PC-3 (cell line): Measurements from ENCODE around the gene ZNF143.

ENCODE experiments used
- EZH2 ChIP-seq: fragments of 300-600 bp; sonication (generic); IDR thresholded peaks from one replicate; pipeline ENCODE4 v1.6.1; 2017; ENCODE audit warnings: antibody characterized with exemption, mild to moderate bottlenecking, low read length; ENCODE audit not compliant: unreplicated experiment
- EZH2phosphoT487 ChIP-seq: fragments of 300-600 bp; sonication (generic); IDR thresholded peaks from 2 replicates; pipeline ENCODE4 v1.6.1; 2018; ENCODE audit warnings: mild to moderate bottlenecking, antibody characterized with exemption, low read length, borderline replicate concordance
- TF ChIP-seq, protein P1 (sequence below): fragments of 300-600 bp; sonication (generic); conservative IDR thresholded peaks from 2 replicates; pipeline ENCODE4 v1.5.1; 2017; ENCODE audit warnings: antibody characterized with exemption, low read depth, mild to moderate bottlenecking, low read length

DNA sequence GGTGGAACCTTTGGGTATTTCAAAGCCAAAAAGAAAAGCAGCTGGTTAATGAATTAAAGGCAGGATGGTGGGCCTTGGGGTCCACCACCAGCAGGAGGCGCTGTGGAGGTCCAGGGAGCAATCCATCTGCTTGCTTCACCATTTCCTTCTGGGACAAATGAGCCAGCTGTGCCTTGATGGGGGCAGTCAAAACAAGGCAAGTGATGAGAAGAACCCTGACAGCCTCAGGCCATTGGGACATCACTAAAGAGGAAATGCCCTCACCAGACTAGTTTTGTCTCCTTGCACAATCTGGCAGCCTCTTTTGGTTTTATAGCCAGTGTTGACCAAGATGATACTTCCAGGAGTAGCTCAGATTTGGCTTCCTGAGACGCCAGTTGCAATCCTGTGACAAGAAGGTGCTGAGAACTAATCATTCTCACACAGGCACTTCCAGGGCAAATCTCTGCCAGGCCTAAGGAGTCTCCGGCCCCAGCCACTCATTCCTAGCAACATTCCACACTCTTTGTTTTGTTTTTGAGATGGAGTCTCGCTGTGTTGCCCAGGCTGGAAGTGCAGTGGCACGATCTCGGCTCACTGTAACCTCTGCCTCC is 74.5 kb downstream of the ZNF143 start:
- no peak for TF ChIP-seq EZH2
- TF ChIP-seq, protein P1, sequence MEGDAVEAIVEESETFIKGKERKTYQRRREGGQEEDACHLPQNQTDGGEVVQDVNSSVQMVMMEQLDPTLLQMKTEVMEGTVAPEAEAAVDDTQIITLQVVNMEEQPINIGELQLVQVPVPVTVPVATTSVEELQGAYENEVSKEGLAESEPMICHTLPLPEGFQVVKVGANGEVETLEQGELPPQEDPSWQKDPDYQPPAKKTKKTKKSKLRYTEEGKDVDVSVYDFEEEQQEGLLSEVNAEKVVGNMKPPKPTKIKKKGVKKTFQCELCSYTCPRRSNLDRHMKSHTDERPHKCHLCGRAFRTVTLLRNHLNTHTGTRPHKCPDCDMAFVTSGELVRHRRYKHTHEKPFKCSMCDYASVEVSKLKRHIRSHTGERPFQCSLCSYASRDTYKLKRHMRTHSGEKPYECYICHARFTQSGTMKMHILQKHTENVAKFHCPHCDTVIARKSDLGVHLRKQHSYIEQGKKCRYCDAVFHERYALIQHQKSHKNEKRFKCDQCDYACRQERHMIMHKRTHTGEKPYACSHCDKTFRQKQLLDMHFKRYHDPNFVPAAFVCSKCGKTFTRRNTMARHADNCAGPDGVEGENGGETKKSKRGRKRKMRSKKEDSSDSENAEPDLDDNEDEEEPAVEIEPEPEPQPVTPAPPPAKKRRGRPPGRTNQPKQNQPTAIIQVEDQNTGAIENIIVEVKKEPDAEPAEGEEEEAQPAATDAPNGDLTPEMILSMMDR: peak; percentile 86
- TF ChIP-seq EZH2phosphoT487: no peak
